Measurements from ENCODE around the gene FZR1.
"Not testable (repeated sequence)": the region's sequence is repeated elsewhere in the genome, so short reads cannot be mapped to it uniquely, and the experiment has no call there.

Gene FZR1

DNA sequence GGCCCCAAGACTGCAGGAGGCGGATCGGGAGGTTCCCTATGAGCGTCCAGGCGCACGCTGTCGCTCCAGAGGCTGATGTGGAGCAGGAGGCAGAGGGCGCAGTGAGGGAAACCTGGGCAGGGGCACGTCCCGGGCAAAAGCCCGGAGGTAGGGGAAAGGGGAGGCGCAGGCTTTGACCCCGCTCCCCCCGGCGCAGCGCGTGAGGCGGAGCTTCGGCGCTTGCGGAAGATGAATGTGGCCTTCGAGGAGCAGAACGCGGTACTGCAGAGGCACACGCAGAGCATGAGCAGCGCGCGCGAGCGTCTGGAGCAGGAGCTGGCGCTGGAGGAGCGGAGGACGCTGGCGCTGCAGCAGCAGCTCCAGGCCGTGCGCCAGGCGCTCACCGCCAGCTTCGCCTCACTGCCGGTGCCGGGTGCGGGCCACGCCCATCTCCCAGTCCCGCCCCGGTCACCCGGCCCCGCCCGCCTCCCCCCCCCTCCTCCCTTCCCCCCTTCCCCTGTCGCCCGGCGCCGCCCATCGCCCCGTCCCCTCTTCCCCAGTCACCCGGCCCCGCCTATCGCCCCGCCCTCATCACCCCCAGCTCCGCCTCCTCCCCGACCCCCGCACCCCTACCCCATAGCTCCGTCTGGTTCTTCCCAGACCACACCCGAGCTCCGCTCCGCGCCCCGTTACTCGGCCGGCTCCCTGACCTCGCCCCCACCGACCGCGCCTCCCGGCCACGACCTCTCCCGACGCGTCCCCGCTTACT lies 70.8 kb downstream of the FZR1 start:
- no peak for DNase-seq

GRCh38 chr19:3577723-3578344 lies 71.7 kb downstream of the FZR1 start:
- no peak for DNase-seq

DNA sequence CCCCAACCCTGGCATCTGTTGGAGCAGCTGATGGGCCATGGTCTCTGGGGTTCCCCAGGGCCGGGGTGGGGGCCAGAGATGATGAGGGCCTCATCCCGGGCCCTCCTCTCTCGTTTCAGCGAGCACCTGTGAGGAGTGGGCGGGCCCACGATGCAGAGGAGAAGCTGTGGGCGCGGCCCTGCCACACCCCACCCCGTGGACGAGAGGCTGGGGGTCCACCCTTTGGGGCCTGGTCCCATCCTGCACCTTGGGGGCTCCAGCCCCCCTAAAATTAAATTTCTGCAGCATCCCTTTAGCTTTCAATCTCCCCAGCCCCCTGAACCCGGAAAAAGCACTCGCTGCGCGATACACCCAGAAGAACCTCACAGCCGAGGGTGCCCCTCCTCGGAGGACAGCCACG lies 72.3 kb downstream of the FZR1 start:
- no peak for DNase-seq

GRCh38 chr19:3580156-3580934 lies 74.2 kb downstream of the FZR1 start:
- no peak for DNase-seq

DNA sequence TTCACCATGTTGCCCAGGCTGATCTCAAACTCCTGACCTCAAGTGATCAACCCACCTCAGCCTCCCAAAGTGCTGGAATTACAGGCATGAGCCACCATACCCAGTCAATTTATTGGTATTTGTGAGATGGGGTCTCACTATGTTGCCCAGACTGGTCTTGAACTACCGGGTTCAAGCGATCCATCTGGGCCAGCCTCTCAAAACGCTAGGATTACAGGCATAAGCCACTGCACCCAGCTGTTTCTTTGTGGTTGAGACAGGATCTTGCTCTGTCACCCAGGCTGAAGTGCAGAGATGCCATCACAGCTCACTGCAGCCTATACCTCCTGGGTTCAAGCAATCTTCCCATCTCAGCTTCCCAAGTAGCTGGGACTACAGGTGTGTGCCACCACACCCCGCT lies 75.7 kb downstream of the FZR1 start:
- not testable (repeated sequence) for DNase-seq

DNA sequence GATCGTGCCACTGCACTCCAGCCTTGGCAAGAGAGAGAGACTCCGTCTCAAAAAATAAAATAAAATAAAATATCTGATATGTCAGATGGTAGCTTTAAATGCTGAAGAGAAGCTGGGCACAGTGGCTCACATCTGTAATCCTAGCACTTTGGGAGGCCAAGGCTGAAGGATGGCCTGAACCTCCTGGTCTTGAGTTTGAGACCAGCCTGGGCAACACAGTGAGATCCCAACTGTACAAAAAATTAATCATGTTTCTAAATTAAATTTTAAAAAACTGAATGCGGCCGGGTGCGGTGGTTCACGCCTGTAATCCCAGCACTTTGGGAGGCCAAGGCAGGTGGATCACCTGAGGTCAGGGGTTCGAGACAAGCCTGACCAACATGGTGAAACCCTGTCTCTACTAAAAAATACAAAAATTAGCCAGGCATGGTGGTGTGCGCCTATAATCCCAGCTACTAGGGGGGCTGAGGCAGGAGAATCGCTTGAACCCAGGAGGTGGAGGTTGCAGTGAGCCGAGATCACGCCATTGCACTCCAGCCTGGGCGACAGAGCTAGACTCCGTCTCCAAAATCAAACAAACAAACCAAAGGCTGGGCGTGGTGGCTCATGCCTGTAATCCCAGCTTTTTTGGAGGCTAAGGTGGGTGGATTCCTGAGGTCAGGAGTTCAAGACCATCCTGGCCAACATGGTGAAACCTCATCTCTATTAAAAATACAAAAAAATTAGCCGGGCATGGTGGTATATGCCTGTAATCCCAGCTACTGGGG lies 78.1 kb downstream of the FZR1 start:
- DNase-seq: not testable (repeated sequence)

GRCh38 chr19:3585301-3586126 lies 79.4 kb downstream of the FZR1 start, which contains the start of gene GIPC3:
GIPC3 (plus strand) TSS chr19:3585478; CDS start chr19:3585598, 120 bp downstream.
- no peak for DNase-seq

DNA sequence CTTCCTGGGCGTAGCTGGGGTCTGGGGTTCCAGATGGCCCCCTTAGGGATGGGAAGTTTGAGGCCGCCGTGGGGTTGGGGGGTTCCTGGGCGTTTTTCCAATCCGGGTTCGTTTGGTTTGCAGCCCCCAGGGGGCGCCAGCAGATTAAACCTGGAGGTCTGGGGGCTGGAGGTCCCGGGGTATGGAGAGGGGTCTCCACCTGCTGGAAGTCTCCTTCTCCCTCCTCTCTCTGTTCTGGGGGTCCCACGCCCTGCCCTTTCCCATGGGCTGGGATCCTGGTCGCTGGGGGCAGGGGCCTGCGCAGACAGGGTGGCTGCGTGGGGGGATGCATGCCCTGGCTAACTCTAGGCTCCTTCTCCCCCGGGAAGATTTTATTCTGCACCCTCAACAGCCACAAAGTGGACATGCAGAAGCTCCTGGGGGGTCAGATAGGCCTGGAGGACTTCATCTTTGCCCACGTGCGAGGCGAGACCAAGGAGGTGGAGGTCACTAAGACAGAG lies 80.1 kb downstream of the FZR1 start:
- no peak for DNase-seq

GRCh38 chr19:3586707-3587346 lies 80.7 kb downstream of the FZR1 start:
- DNase-seq: no peak
